ENCODE data around the gene AQP1.

Gene AQP1

GRCh38 chr7:30911561-30911969 lies at the start of gene AQP1:
Gene AQP1 (plus strand): TSS chr7:30911853. CDS start chr7:30911910, 57 bp downstream.
- TF ChIP-seq EP300 (IDR thresholded peaks at IDR 0.05; ENCODE audit: borderline replicate concordance) = no peak
- no peak for TF ChIP-seq TCF12 (IDR thresholded peaks at IDR 0.05; ENCODE audit: low read depth)
- TF ChIP-seq RAD21 (IDR thresholded peaks at IDR 0.05; ENCODE audit: low read depth) = no peak
- TF ChIP-seq EGR1 (IDR thresholded peaks at IDR 0.05) = no peak
- no peak for TF ChIP-seq USF1 (IDR thresholded peaks at IDR 0.05)

GRCh38 chr7:30862995-30863705 lies 48.5 kb upstream of the AQP1 start:
- TF ChIP-seq FOXM1 (IDR thresholded peaks at IDR 0.05; ENCODE audit: borderline replicate concordance, low read depth) = no peak
- TF ChIP-seq RAD21 (IDR thresholded peaks at IDR 0.05; ENCODE audit: low read depth) = no peak
- no peak for TF ChIP-seq YY1 (IDR thresholded peaks at IDR 0.05; ENCODE audit: low read depth)
- no peak for TF ChIP-seq TCF12 (IDR thresholded peaks at IDR 0.05; ENCODE audit: low read depth)
- no peak for TF ChIP-seq NFIC (IDR thresholded peaks at IDR 0.05)
- no peak for TF ChIP-seq ZBTB7A (IDR thresholded peaks at IDR 0.05; ENCODE audit: low read depth)
- TF ChIP-seq TAF1 (IDR thresholded peaks at IDR 0.05; ENCODE audit: low read depth) = no peak
- TF ChIP-seq EP300 (IDR thresholded peaks at IDR 0.05; ENCODE audit: borderline replicate concordance) = no peak
- no peak for TF ChIP-seq MAX (IDR thresholded peaks at IDR 0.05)
- TF ChIP-seq REST (IDR thresholded peaks at IDR 0.05; ENCODE audit: low read depth) = no peak
- no peak for TF ChIP-seq CREB1 (IDR thresholded peaks at IDR 0.05; ENCODE audit: low read depth)
- no peak for TF ChIP-seq EGR1 (IDR thresholded peaks at IDR 0.05)

- TF ChIP-seq ZBTB7A (IDR thresholded peaks at IDR 0.05; ENCODE audit: low read depth) = no peak
- TF ChIP-seq FOXM1 (IDR thresholded peaks at IDR 0.05; ENCODE audit: borderline replicate concordance, low read depth) = no peak
- TF ChIP-seq TEAD4 (IDR thresholded peaks at IDR 0.05) = no peak
- no peak for TF ChIP-seq EP300 (IDR thresholded peaks at IDR 0.05; ENCODE audit: borderline replicate concordance)
- no peak for TF ChIP-seq TAF1 (IDR thresholded peaks at IDR 0.05; ENCODE audit: low read depth)
- TF ChIP-seq USF1 (IDR thresholded peaks at IDR 0.05) = no peak
- TF ChIP-seq YY1 (IDR thresholded peaks at IDR 0.05; ENCODE audit: low read depth) = no peak
- no peak for TF ChIP-seq RAD21 (IDR thresholded peaks at IDR 0.05; ENCODE audit: low read depth)
- TF ChIP-seq MAX (IDR thresholded peaks at IDR 0.05) = no peak
- no peak for TF ChIP-seq TCF12 (IDR thresholded peaks at IDR 0.05; ENCODE audit: low read depth)
- no peak for TF ChIP-seq EGR1 (IDR thresholded peaks at IDR 0.05)
- TF ChIP-seq REST (IDR thresholded peaks at IDR 0.05; ENCODE audit: low read depth) = no peak
- TF ChIP-seq NFIC (IDR thresholded peaks at IDR 0.05) = no peak
- no peak for TF ChIP-seq CREB1 (IDR thresholded peaks at IDR 0.05; ENCODE audit: low read depth)
- TF ChIP-seq CEBPB (IDR thresholded peaks at IDR 0.05) = no peak
These were observed 48.0 kb upstream of the AQP1 start for GRCh38 chr7:30863706-30864035.

- TF ChIP-seq ZBTB7A (IDR thresholded peaks at IDR 0.05; ENCODE audit: low read depth) = no peak
- TF ChIP-seq CREB1 (IDR thresholded peaks at IDR 0.05; ENCODE audit: low read depth) = no peak
- TF ChIP-seq RAD21 (IDR thresholded peaks at IDR 0.05; ENCODE audit: low read depth) = no peak
- TF ChIP-seq EP300 (IDR thresholded peaks at IDR 0.05; ENCODE audit: borderline replicate concordance) = no peak
- TF ChIP-seq TCF12 (IDR thresholded peaks at IDR 0.05; ENCODE audit: low read depth) = no peak
- TF ChIP-seq YY1 (IDR thresholded peaks at IDR 0.05; ENCODE audit: low read depth) = no peak
- TF ChIP-seq NFIC (IDR thresholded peaks at IDR 0.05) = no peak
- TF ChIP-seq FOXM1 (IDR thresholded peaks at IDR 0.05; ENCODE audit: borderline replicate concordance, low read depth) = no peak
- TF ChIP-seq EGR1 (IDR thresholded peaks at IDR 0.05) = no peak
- no peak for TF ChIP-seq USF1 (IDR thresholded peaks at IDR 0.05)
- TF ChIP-seq MAX (IDR thresholded peaks at IDR 0.05) = no peak
- TF ChIP-seq CEBPB (IDR thresholded peaks at IDR 0.05) = no peak
- no peak for TF ChIP-seq TAF1 (IDR thresholded peaks at IDR 0.05; ENCODE audit: low read depth)
- TF ChIP-seq REST (IDR thresholded peaks at IDR 0.05; ENCODE audit: low read depth) = no peak
- no peak for TF ChIP-seq TEAD4 (IDR thresholded peaks at IDR 0.05)
These were observed 47.6 kb upstream of the AQP1 start for GRCh38 chr7:30864101-30864500.
